Measurements from ENCODE around the gene ZNF232.

Gene ZNF232

DNA sequence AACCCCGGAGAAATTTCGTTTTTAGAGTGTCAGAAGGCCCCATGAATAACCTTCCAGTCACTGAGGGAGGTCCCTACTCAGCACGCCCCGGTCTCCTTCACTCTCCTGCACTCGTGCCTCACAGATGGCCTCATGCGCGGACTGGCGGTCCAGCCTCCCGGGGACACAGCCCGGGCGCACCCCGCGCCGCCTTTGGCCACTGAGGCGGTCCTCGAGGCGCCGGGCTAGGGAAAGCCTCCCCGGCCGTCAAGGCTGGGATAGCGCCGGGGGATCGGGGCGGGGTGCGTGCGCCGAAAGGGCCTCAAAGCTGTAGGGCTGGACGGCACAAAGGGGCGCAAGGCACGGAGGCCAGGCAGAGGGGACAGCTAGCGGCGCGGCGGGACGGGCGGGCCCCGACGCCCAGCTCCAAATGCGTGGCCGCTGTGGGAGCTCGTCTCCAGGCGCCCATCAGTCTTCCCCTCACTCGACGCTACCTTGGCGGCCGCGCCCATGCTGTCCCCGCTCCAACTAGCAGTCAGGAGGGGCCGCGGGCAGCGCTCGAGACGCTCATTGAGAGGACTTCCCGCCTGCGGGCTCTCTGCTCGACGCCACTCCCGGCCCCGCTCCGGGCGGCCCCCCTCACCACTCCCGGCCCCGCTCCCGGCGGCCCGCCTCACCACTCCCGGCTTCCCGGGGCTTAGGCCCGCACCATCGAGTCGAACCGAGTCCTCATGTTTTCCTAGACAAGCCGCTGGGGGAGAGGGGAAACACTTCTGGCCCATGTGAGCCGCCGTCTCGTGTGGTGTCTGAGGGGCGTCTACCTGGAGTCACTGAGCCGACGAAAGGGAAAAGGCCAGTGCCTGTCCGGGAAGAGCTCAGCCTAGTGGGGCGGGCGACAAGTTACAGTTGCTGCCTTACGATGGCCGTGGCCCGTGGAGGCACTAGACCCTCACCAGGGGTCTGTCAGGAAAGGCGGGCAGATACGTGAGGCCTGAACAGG lies 4.3 kb upstream of the ZNF232 start, which contains the start of gene USP6:
USP6 (plus strand) TSS at position 360 of the 979 bp plus-strand sequence. CDS start 14,336 bp downstream, outside the sequence.
- H3K36me3 ChIP-seq (ENCODE audit: low read length), result peaks cover 4% of the 10 kb centered on the region; the same call in 1 of the 2 replicates
- H3K27me3 ChIP-seq (ENCODE audit: low read length), result no peaks in the 10 kb centered on the region
- TF ChIP-seq, protein P1, sequence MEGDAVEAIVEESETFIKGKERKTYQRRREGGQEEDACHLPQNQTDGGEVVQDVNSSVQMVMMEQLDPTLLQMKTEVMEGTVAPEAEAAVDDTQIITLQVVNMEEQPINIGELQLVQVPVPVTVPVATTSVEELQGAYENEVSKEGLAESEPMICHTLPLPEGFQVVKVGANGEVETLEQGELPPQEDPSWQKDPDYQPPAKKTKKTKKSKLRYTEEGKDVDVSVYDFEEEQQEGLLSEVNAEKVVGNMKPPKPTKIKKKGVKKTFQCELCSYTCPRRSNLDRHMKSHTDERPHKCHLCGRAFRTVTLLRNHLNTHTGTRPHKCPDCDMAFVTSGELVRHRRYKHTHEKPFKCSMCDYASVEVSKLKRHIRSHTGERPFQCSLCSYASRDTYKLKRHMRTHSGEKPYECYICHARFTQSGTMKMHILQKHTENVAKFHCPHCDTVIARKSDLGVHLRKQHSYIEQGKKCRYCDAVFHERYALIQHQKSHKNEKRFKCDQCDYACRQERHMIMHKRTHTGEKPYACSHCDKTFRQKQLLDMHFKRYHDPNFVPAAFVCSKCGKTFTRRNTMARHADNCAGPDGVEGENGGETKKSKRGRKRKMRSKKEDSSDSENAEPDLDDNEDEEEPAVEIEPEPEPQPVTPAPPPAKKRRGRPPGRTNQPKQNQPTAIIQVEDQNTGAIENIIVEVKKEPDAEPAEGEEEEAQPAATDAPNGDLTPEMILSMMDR (IDR thresholded peaks at IDR 0.05; ENCODE audit: insufficient read depth, low read length, poor library complexity, severe bottlenecking), result no peak
- TF ChIP-seq EZH2phosphoT487 (conservative IDR thresholded peaks at IDR 0.05; ENCODE audit: low read length), result no peak
- no peak within 1 kb of the TSS for H3K4me2 ChIP-seq (ENCODE audit: low read depth, low read length, poor library complexity, severe bottlenecking)
- H3K4me3 ChIP-seq (ENCODE audit: insufficient read depth, low read length, poor library complexity, severe bottlenecking), result no peak within 1 kb of the TSS
- no peaks in the 10 kb centered on the region for H3K9me3 ChIP-seq (ENCODE audit: insufficient read depth, low read length)
- peaks cover 11% of the 10 kb centered on the region; the same call in 1 of the 2 replicates for H3F3A ChIP-seq (ENCODE audit: insufficient read depth)
- H3K27ac ChIP-seq (ENCODE audit: low read depth, low read length), result no peak within 1 kb of the TSS
- H4K20me1 ChIP-seq (ENCODE audit: low read depth, low read length), result no peaks in the 10 kb centered on the region
- H3K9me2 ChIP-seq (replicated peaks; ENCODE audit: insufficient read depth, low read length), result no peaks in the 10 kb centered on the region
- H3K79me2 ChIP-seq (ENCODE audit: insufficient read depth, low read length), result peaks cover 11% of the 10 kb centered on the region; the same call in 1 of the 2 replicates
- H3K9ac ChIP-seq (ENCODE audit: low read length), result no peak within 1 kb of the TSS
- no peak within 1 kb of the TSS for H2AFZ ChIP-seq (ENCODE audit: low read depth, low read length, severe bottlenecking)

DNA sequence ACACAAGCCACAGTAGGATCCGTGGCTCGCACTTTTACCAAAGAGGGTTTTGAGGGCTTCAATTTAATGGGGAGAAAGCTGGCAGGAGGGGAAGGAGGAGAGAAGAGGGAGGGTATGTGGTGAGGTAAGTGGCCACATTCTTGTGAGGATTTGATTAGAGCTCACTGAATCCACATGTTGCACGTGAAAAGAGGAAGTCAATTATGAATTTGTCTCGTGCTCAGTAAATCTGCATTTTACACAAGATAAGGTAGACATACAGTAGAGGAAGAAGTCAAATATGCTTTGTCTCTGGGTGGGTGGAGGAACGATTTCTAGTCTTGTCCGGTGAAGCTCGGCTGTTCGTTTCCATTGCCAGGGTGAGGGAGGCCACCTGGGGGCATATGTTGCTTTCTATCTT lies 862 bp downstream of the ZNF232 start:
- H3K4me3 ChIP-seq (ENCODE audit: insufficient read depth, low read length, poor library complexity, severe bottlenecking), result peak overlapping the region; percentile 94
- H3F3A ChIP-seq (ENCODE audit: insufficient read depth), result peaks cover 11% of the 10 kb centered on the region; the same call in 1 of the 2 replicates
- H3K4me2 ChIP-seq (ENCODE audit: low read depth, low read length, poor library complexity, severe bottlenecking), result peak overlapping the region; percentile 75
- H3K9me2 ChIP-seq (replicated peaks; ENCODE audit: insufficient read depth, low read length), result no peaks in the 10 kb centered on the region
- peaks cover 21% of the 10 kb centered on the region for H3K36me3 ChIP-seq (ENCODE audit: low read length)
- peaks cover 35% of the 10 kb centered on the region for H3K79me2 ChIP-seq (ENCODE audit: insufficient read depth, low read length)
- no peaks in the 10 kb centered on the region for H4K20me1 ChIP-seq (ENCODE audit: low read depth, low read length)
- H3K9me3 ChIP-seq (ENCODE audit: insufficient read depth, low read length), result no peaks in the 10 kb centered on the region
- TF ChIP-seq EZH2phosphoT487 (conservative IDR thresholded peaks at IDR 0.05; ENCODE audit: low read length), result no peak
- H3K9ac ChIP-seq (ENCODE audit: low read length), result peak overlapping the region; percentile 86
- H3K27me3 ChIP-seq (ENCODE audit: low read length), result no peaks in the 10 kb centered on the region
- H3K27ac ChIP-seq (ENCODE audit: low read depth, low read length), result peak overlapping the region; percentile 62
- H2AFZ ChIP-seq (ENCODE audit: low read depth, low read length, severe bottlenecking), result peak overlapping the region; percentile 70

DNA sequence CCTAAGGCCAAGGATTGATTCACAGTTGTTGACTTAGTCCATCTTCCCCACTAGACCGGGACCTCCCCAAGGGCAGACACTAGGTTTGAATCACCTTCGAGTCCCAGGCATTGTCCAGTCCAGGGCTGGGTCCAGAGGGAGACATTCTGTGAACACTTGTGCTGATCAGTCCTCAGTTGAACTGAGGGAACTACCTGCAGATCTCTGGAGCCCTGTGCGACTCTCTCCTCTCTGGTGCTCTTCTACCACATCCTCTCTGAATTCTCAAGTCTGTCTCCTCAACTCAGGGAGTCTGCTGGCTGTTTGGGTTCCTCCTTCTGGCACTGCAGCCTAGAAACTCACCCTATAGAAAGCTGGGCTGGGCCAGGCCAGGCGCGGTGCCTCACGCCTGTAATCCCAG lies 10.8 kb downstream of the ZNF232 start:
- no peaks in the 10 kb centered on the region for H3K27me3 ChIP-seq (ENCODE audit: low read length)
- no peaks in the 10 kb centered on the region for H3K79me2 ChIP-seq (ENCODE audit: insufficient read depth, low read length)
- no peak overlapping the region for H3K9ac ChIP-seq (ENCODE audit: low read length)
- H3K4me3 ChIP-seq (ENCODE audit: insufficient read depth, low read length, poor library complexity, severe bottlenecking), result no peak overlapping the region
- H3K9me3 ChIP-seq (ENCODE audit: insufficient read depth, low read length), result peaks cover 4% of the 10 kb centered on the region; the same call in 1 of the 2 replicates
- peaks cover 12% of the 10 kb centered on the region; the same call in 1 of the 2 replicates for H3F3A ChIP-seq (ENCODE audit: insufficient read depth)
- no peaks in the 10 kb centered on the region for H3K9me2 ChIP-seq (replicated peaks; ENCODE audit: insufficient read depth, low read length)
- no peaks in the 10 kb centered on the region for H4K20me1 ChIP-seq (ENCODE audit: low read depth, low read length)
- H3K27ac ChIP-seq (ENCODE audit: low read depth, low read length), result no peak overlapping the region
- peaks cover 5% of the 10 kb centered on the region for H3K36me3 ChIP-seq (ENCODE audit: low read length)
- TF ChIP-seq EZH2phosphoT487 (conservative IDR thresholded peaks at IDR 0.05; ENCODE audit: low read length), result no peak
- TF ChIP-seq, protein P1 (IDR thresholded peaks at IDR 0.05; ENCODE audit: insufficient read depth, low read length, poor library complexity, severe bottlenecking), result no peak
- H2AFZ ChIP-seq (ENCODE audit: low read depth, low read length, severe bottlenecking), result no peak overlapping the region
- H3K4me2 ChIP-seq (ENCODE audit: low read depth, low read length, poor library complexity, severe bottlenecking), result no peak overlapping the region
